Right forelimb (tissue), 1 donor: ENCODE results near the gene TULP4.
"Not testable (repeated sequence)": the region's sequence is repeated elsewhere in the genome, so short reads cannot be mapped to it uniquely, and the experiment has no call there.

Experiments used
- DNase-seq: peaks from one replicate; pipeline ENCODE4 v3.0.0-alpha.2; 2018

Gene TULP4

GRCh38 chr6:158295976-158296853 lies 16.1 kb upstream of the TULP4 start:
- not testable (repeated sequence) for DNase-seq

GRCh38 chr6:158296854-158297324 lies 15.4 kb upstream of the TULP4 start:
- DNase-seq: not testable (repeated sequence)

- not testable (repeated sequence) for DNase-seq
Observed at GRCh38 chr6:158297657-158298056, 14.6 kb upstream of the TULP4 start.

GRCh38 chr6:158300306-158301143 lies 11.7 kb upstream of the TULP4 start:
- DNase-seq: not testable (repeated sequence)

GRCh38 chr6:158301561-158301960 lies 10.7 kb upstream of the TULP4 start:
- not testable (repeated sequence) for DNase-seq

- not testable (repeated sequence) for DNase-seq
Observed at GRCh38 chr6:158302195-158302796, 10.0 kb upstream of the TULP4 start.

- no peak for DNase-seq
Observed at GRCh38 chr6:158303210-158303731, 9.0 kb upstream of the TULP4 start.

GRCh38 chr6:158304254-158304653 lies 8.0 kb upstream of the TULP4 start:
- DNase-seq: no peak

- no peak for DNase-seq
Observed at GRCh38 chr6:158309814-158310213, 2.5 kb upstream of the TULP4 start.

GRCh38 chr6:158311193-158311592 lies 1.1 kb upstream of the TULP4 start:
- no peak for DNase-seq

GRCh38 chr6:158311626-158312025 lies 639 bp upstream of the TULP4 start:
- no peak for DNase-seq

GRCh38 chr6:158312672-158313397 lies 570 bp downstream of the TULP4 start:
- no peak for DNase-seq

- no peak for DNase-seq
Observed at GRCh38 chr6:158313989-158314388, 1.7 kb downstream of the TULP4 start.

GRCh38 chr6:158314737-158315136 lies 2.5 kb downstream of the TULP4 start:
- DNase-seq: no peak

- no peak for DNase-seq
Observed at GRCh38 chr6:158316022-158316421, 3.8 kb downstream of the TULP4 start.

GRCh38 chr6:158321960-158322359 lies 9.7 kb downstream of the TULP4 start:
- DNase-seq: no peak

- no peak for DNase-seq
Observed at GRCh38 chr6:158322400-158322723, 10.1 kb downstream of the TULP4 start.

- no peak for DNase-seq
Observed at GRCh38 chr6:158322724-158323560, 10.7 kb downstream of the TULP4 start.

GRCh38 chr6:158323561-158323958 lies 11.3 kb downstream of the TULP4 start:
- no peak for DNase-seq

GRCh38 chr6:158324136-158324535 lies 11.9 kb downstream of the TULP4 start:
- no peak for DNase-seq

- no peak for DNase-seq
Observed at GRCh38 chr6:158327211-158327610, 14.9 kb downstream of the TULP4 start.
